Progenitor cell of endocrine pancreas (in vitro differentiated cells): ENCODE data around the gene GSTO2. TPM values are rescaled to one million over a fixed set of nuclear protein-coding genes. Genes with fewer than 3 reads are reported as not detected.

Experiments used
- DNase-seq: peaks from one replicate; pipeline ENCODE4 v3.0.0; 2021; ENCODE audit warnings: low spot score; ENCODE audit not compliant: unreplicated experiment
- H3K27ac Mint-ChIP-seq: 2 replicates; pipeline ENCODE4 v1.8.0; 2021; ENCODE audit warnings: mild to moderate bottlenecking, moderate library complexity, mixed read lengths
- H3K27me3 Mint-ChIP-seq: 2 replicates; pipeline ENCODE4 v1.8.0; 2021; ENCODE audit warnings: mixed read lengths
- H3K36me3 Mint-ChIP-seq: 2 replicates; pipeline ENCODE4 v1.8.0; 2022; ENCODE audit warnings: mixed read lengths; ENCODE audit not compliant: insufficient read depth
- H3K4me1 Mint-ChIP-seq: 2 replicates; pipeline ENCODE4 v1.8.0; 2021; ENCODE audit warnings: low read depth, mixed read lengths
- H3K4me3 Mint-ChIP-seq: 2 replicates; pipeline ENCODE4 v1.8.0; 2021; ENCODE audit warnings: low read depth, mild to moderate bottlenecking, moderate library complexity, mixed read lengths
- H3K9me3 Mint-ChIP-seq: 2 replicates; pipeline ENCODE4 v1.8.0; 2021; ENCODE audit warnings: low read depth, mixed read lengths
- total RNA-seq: library from RNA; stranded (reverse); gene quantifications from 2 replicates; pipeline ENCODE4 v1.2.1, GENCODE V29; 2021
- TF ChIP-seq, protein P1 (sequence below): fragments of 200-600 bp; sonication (generic); IDR thresholded peaks from one replicate; pipeline ENCODE4 v1.5.0; 2021; ENCODE audit warnings: antibody characterized with exemption, mild to moderate bottlenecking; ENCODE audit not compliant: unreplicated experiment

Gene GSTO2
- total RNA-seq, 1 donor from 2014 or later: 9.8 TPM

DNA sequence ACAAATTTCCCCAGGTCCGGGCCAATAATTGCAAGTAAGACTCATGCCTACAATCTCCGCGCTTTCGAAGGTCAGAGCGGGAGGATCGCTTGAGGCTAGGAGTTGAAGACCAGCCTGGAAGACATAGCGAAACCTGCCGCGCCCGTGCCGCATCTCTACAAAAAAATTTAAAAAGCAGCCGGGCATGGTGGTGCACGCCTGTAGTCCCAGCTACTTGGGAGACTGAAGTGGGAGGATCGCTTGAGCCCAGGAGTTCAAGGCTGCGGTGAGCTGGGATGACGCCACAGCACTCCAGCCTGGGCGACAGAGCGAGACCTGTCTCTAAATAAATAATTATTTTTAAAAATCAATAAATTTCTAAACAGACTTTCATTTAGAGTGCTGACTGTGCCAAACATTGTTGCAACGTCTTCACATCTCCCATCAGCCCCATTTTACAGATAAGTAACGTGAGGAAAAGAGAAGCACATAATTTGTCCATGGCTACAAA lies 36.3 kb upstream of the GSTO2 start:
- no peak for DNase-seq
- Mint-ChIP-seq H3K4me3 (peak overlapping the region; percentile 86), H3K27ac (peak overlapping the region; percentile 67), H3K4me1 (peaks cover 3% of the 10 kb centered on the region), H3K9me3 (peaks cover 13% of the 10 kb centered on the region), H3K36me3 (peaks cover 6% of the 10 kb centered on the region), H3K27me3 (no peaks in the 10 kb centered on the region)
- TF ChIP-seq, protein P1, sequence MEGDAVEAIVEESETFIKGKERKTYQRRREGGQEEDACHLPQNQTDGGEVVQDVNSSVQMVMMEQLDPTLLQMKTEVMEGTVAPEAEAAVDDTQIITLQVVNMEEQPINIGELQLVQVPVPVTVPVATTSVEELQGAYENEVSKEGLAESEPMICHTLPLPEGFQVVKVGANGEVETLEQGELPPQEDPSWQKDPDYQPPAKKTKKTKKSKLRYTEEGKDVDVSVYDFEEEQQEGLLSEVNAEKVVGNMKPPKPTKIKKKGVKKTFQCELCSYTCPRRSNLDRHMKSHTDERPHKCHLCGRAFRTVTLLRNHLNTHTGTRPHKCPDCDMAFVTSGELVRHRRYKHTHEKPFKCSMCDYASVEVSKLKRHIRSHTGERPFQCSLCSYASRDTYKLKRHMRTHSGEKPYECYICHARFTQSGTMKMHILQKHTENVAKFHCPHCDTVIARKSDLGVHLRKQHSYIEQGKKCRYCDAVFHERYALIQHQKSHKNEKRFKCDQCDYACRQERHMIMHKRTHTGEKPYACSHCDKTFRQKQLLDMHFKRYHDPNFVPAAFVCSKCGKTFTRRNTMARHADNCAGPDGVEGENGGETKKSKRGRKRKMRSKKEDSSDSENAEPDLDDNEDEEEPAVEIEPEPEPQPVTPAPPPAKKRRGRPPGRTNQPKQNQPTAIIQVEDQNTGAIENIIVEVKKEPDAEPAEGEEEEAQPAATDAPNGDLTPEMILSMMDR: no peak

DNA sequence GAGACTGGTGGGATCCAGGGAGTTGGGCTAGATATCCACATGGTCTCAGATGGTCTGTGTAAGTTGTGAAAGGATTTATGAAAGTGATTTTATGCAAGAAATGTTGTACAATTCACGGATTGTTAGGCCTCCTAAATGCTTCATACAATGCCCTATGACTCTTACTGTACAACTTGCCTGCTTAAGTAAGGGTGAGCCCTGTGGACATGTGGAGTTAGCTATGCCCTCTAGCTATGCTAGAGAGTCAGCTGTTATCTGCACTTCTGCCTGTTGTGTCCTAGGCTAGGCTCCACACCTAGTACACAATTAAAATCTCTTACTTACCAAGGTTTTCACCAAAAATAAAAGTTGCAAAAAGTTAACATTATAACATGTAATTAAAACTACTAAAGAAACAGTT lies 35.2 kb upstream of the GSTO2 start:
- Mint-ChIP-seq H3K27me3 (no peaks in the 10 kb centered on the region), H3K4me3 (peak overlapping the region; percentile 50)
- TF ChIP-seq, protein P1: no peak

DNA sequence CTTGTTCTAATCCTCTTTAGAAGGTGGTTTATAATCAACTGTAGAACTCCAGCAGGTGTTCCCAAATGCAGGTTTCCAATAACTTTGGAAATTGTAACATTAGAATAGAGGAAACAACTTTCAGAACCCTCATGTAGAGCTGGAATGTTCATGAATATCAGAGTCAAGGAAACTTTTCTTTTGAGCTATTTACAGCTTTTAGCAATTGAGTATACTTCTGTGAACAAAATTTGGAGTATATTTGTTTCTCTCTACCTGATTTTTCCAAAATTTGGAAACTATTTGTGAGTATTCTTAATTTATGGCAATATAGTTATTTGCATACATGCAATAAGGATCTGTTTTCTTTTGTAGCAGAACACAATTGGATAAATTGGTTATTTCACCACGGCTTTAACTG lies 34.0 kb upstream of the GSTO2 start:
- H3K4me1 Mint-ChIP-seq: peaks cover 3% of the 10 kb centered on the region
- TF ChIP-seq, protein P1: no peak
- peaks cover 13% of the 10 kb centered on the region for H3K9me3 Mint-ChIP-seq
- no peaks in the 10 kb centered on the region for H3K27me3 Mint-ChIP-seq
- no peak for DNase-seq
- H3K4me3 Mint-ChIP-seq: no peak overlapping the region
- H3K27ac Mint-ChIP-seq: no peak overlapping the region
- H3K36me3 Mint-ChIP-seq: peaks cover 6% of the 10 kb centered on the region

More for the DNA sequence above, 35.2 kb upstream of the GSTO2 start:
- no peak overlapping the region for H3K27ac Mint-ChIP-seq
- DNase-seq: no peak
- H3K9me3 Mint-ChIP-seq: peaks cover 13% of the 10 kb centered on the region
- H3K4me1 Mint-ChIP-seq: peaks cover 3% of the 10 kb centered on the region
- H3K36me3 Mint-ChIP-seq: peaks cover 6% of the 10 kb centered on the region

- H3K27ac Mint-ChIP-seq: no peak overlapping the region
- peaks cover 3% of the 10 kb centered on the region for H3K4me1 Mint-ChIP-seq
- no peak overlapping the region for H3K4me3 Mint-ChIP-seq
- no peak for DNase-seq
- H3K27me3 Mint-ChIP-seq: no peaks in the 10 kb centered on the region
- H3K9me3 Mint-ChIP-seq: peaks cover 13% of the 10 kb centered on the region
- TF ChIP-seq, protein P1: no peak
- peaks cover 6% of the 10 kb centered on the region for H3K36me3 Mint-ChIP-seq
Observed at GRCh38 chr10:104235801-104236200, 33.2 kb upstream of the GSTO2 start.

DNA sequence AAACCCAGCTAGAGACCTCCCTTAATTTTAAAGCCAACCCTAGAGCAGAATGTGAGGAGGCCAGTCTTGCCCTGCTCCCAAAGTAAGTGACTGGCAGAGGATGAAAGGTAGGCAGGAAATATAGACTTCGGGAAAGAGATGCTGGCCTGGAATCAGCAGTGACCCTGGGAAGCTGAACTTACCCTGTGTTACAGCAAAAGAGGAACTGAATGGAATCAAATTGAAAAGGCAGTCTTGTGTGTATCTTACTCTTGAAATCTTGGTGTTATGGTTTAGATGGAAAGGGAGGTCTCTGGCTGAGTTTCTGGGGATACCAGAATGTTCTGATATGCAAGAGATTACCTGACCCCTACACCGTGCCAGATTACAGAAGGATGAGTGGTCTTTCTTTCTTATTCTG lies 28.9 kb upstream of the GSTO2 start:
- H3K4me3 Mint-ChIP-seq: no peak overlapping the region
- H3K36me3 Mint-ChIP-seq: peaks cover 6% of the 10 kb centered on the region
- no peak for DNase-seq
- H3K4me1 Mint-ChIP-seq: peaks cover 2% of the 10 kb centered on the region
- no peaks in the 10 kb centered on the region for H3K27me3 Mint-ChIP-seq
- TF ChIP-seq, protein P1: no peak
- H3K27ac Mint-ChIP-seq: no peak overlapping the region
- peaks cover 10% of the 10 kb centered on the region for H3K9me3 Mint-ChIP-seq
